ENCODE data around the gene ATP2C2. TPM values are rescaled to one million over a fixed set of nuclear protein-coding genes. Genes with fewer than 3 reads are reported as not detected.

The ATP2C2 gene
- polyA plus RNA-seq, 4 donors: 4.0 to 45.7 (median 15.6) TPM

DNA sequence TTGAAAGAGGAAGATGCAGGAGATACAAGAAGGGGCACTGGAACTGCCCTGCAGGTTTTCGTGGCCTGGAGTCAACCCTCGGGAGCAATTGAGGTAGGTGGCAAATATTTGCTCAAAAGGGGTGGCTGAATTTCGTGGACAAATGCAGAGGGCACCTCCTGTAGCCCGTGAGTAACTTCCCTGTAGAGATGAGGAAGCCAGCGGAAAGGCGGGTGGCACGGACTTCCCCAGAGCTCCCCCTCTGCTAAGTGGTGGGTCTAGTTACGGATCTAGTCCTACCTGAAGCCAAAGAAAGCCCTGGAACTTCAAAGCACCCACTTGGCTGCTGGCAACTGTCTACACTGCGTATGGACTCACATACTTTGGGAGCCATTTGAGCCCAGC, 1.0 kb upstream of the ATP2C2 start:
- peak overlapping the region in 1 of 3 donors; percentile 35 for H3K27ac ChIP-seq (ENCODE audit: low read depth in 1 of 3, low read length in 2 of 3)
- 16 to 38% (median 30%) methylated on average over 9 of the region's 9 CpGs for WGBS, 3 donors
- no peaks in the 10 kb centered on the region for H3K36me3 ChIP-seq (ENCODE audit: control insufficient read depth in 3 of 3, insufficient read depth in 2 of 3, low read depth in 1 of 3, low read length in 3 of 3)
- peak; percentile 22 to 40 for DNase-seq
- H3K27me3 ChIP-seq (ENCODE audit: control insufficient read depth in 3 of 3, insufficient read depth in 3 of 3, low read length in 3 of 3): peaks cover 0 to 17% (median 12%) of the 10 kb centered on the region in 3 donors
- no peak overlapping the region for H3K4me3 ChIP-seq (ENCODE audit: low read depth in 1 of 3, low read length in 3 of 3)
- no peak for FAIRE-seq
- H3K9me3 ChIP-seq (ENCODE audit: control insufficient read depth in 2 of 2, insufficient read depth in 1 of 2, low read depth in 1 of 2, low read length in 1 of 2): no peaks in the 10 kb centered on the region
- H3K4me1 ChIP-seq (ENCODE audit: control insufficient read depth in 3 of 3, insufficient read depth in 2 of 3, low read depth in 1 of 3, low read length in 2 of 3): peaks cover 0 to 20% (median 6%) of the 10 kb centered on the region in 3 donors

DNA sequence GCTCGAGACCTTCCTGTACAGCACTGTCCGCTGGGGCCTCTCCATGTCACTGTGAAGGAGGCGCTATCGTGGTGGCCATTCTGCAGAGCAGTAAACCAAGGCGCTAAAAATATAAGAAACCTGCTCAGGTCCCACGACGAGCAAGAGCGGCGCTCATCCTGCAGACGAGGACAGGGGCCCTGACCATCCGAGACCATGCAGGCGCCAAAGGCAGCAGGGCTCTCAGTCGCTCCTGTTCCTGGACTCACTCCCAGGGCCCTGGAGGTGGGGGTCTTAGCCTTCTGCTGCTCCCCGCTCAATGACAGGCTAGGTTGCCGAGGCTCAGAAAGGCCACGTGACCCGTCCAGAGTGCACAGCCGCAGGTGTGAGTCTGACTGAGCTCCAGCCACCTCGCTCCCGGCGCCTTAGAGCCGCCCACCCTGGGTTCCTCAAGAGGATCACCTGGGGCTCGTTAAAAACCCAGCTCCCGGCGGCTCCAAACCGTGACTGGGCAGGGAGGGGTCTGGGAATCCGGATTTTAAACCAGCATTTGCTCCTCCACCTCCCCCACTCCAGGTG, 509 bp upstream of the ATP2C2 start:
- Histone ChIP-seq H3K4me3 (ENCODE audit: low read depth in 1 of 3, low read length in 3 of 3) (peak overlapping the region in 2 of 3 donors; percentile 72 to 74), H3K27me3 (ENCODE audit: control insufficient read depth in 3 of 3, insufficient read depth in 3 of 3, low read length in 3 of 3) (peaks cover 0 to 17% (median 12%) of the 10 kb centered on the region in 3 donors), H3K9me3 (ENCODE audit: control insufficient read depth in 2 of 2, insufficient read depth in 1 of 2, low read depth in 1 of 2, low read length in 1 of 2) (no peaks in the 10 kb centered on the region), H3K4me1 (ENCODE audit: control insufficient read depth in 3 of 3, insufficient read depth in 2 of 3, low read depth in 1 of 3, low read length in 2 of 3) (peaks cover 0 to 20% (median 6%) of the 10 kb centered on the region in 3 donors), H3K36me3 (ENCODE audit: control insufficient read depth in 3 of 3, insufficient read depth in 2 of 3, low read depth in 1 of 3, low read length in 3 of 3) (no peaks in the 10 kb centered on the region), H3K27ac (ENCODE audit: low read depth in 1 of 3, low read length in 2 of 3) (peak overlapping the region; percentile 52 to 81 (median 77))
- peak in 1 of 2 donors; percentile 75 for DNase-seq
- no peak for FAIRE-seq
- WGBS, 3 donors: 7 to 23% (median 14%) methylated on average over 27 of the region's 27 CpGs

DNA sequence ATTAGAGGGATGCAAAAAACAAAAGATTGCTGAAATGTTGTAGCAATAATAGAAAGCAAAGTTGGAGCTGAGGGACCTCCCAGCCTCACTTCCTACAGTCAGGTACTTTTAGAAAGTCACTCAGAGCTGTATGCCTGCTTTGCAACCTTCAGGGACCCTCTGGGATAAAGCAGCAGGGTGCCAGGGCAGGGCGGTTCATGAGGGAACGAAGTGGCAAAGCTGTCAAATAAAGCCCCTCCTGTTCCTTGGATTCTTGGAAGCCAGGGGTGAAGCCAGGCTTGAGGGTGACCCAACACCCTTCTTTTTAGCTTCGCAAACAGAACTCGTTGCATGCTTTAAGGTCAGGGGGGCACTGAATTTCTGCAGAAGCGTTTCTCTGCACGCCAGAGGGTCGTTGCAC, 767 bp downstream of the ATP2C2 start:
- Histone ChIP-seq H3K4me3 (ENCODE audit: low read depth in 1 of 3, low read length in 3 of 3) (peak overlapping the region in 2 of 3 donors; percentile 72 to 74), H3K9me3 (ENCODE audit: control insufficient read depth in 2 of 2, insufficient read depth in 1 of 2, low read depth in 1 of 2, low read length in 1 of 2) (no peaks in the 10 kb centered on the region), H3K27me3 (ENCODE audit: control insufficient read depth in 3 of 3, insufficient read depth in 3 of 3, low read length in 3 of 3) (peaks cover 0 to 17% (median 11%) of the 10 kb centered on the region in 3 donors), H3K36me3 (ENCODE audit: control insufficient read depth in 3 of 3, insufficient read depth in 2 of 3, low read depth in 1 of 3, low read length in 3 of 3) (no peaks in the 10 kb centered on the region), H3K4me1 (ENCODE audit: control insufficient read depth in 3 of 3, insufficient read depth in 2 of 3, low read depth in 1 of 3, low read length in 2 of 3) (peaks cover 0 to 20% (median 6%) of the 10 kb centered on the region in 3 donors), H3K27ac (ENCODE audit: low read depth in 1 of 3, low read length in 2 of 3) (peak overlapping the region in 2 of 3 donors; percentile 38 to 77)
- DNase-seq (no peak), FAIRE-seq (no peak)
- WGBS, 3 donors: 12 to 33% (median 26%) methylated on average over 7 of the region's 7 CpGs

DNA sequence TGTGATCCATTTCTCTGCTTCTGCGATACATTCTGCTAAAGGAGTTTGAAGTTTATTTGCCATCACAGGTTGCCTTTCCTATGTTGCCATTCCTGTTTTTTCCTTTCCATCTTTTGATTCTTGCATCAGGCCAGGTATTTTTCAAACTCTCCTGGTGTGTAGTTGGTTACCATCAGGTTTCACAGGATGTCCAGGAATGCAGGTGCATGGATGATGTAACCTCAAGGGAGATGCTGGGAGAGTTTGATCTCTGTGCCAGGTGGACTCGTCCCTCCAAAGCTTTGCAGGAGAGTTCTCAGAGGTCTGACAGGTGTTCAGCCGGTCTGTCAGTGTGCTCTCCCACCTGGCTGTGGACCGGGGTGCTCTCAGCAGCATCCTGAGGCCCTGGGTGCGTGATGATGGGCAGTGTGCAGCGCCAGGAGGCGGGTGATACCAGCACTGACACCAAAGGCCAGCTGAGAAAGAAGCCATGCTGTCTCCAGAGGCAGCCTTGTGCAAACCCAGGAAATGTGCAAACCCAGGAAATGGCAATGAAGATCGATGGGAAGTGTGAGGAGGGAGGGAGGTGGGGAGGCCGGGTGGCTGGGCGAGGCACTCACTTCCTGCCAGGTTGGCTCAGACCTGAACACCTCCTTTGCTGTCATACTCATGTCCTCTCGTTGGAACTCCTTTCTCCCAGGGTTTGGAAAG, 1.7 kb downstream of the ATP2C2 start:
- FAIRE-seq: no peak
- WGBS, 3 donors: 16 to 40% (median 19%) methylated on average over 11 of the region's 11 CpGs
- H3K4me3 ChIP-seq (ENCODE audit: low read depth in 1 of 3, low read length in 3 of 3): no peak overlapping the region

DNA sequence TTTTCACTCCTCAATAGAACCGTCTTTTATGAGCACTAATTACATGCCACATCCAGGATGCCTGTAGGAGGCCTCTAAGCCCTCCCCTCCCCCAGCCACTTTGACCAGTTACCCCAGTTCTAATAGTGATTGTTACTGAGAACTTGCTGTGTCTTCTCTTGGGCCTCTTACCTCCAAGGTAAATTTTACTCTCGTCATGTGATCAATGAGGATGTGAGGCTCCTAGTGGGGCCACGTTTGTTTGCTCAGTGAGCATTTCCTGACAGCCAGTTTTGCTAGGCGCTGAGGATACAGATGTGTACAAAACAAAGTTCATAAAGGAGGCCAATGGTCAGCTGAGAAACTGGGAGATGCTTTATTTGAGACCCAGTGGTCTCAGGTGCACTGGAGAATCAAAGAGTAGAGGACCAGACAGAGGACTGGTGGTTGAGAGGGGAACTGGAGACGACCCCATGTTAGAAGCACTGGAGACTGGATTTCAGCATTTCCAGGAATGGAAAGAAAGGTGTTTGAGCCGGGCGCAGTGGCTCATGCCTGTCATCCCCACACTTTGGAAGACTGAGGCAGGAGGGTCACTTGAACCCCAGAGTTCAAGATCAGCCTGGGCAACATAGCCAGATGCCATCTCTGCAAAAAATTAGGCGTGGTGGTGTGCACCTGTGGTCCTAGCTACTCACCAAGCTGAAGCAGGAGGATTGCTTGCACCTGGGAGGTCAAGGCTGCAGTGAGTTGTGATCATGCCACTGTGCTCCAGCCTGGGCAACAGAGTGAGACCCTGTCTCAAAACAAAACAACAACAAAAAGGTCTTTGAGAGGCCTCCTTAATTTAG, 2.6 kb downstream of the ATP2C2 start:
- no peaks in the 10 kb centered on the region for H3K9me3 ChIP-seq (ENCODE audit: control insufficient read depth in 2 of 2, insufficient read depth in 1 of 2, low read depth in 1 of 2, low read length in 1 of 2)
- peaks cover 0 to 17% (median 9%) of the 10 kb centered on the region in 3 donors for H3K27me3 ChIP-seq (ENCODE audit: control insufficient read depth in 3 of 3, insufficient read depth in 3 of 3, low read length in 3 of 3)
- H3K36me3 ChIP-seq (ENCODE audit: control insufficient read depth in 3 of 3, insufficient read depth in 2 of 3, low read depth in 1 of 3, low read length in 3 of 3): no peaks in the 10 kb centered on the region
- 27 to 52% (median 37%) methylated on average over 8 of the region's 8 CpGs for WGBS, 3 donors
- peak overlapping the region; percentile 42 to 71 (median 65) for H3K27ac ChIP-seq (ENCODE audit: low read depth in 1 of 3, low read length in 2 of 3)
- DNase-seq (peak; percentile 59 to 82), FAIRE-seq (no peak)
- peaks cover 0 to 20% (median 6%) of the 10 kb centered on the region in 3 donors for H3K4me1 ChIP-seq (ENCODE audit: control insufficient read depth in 3 of 3, insufficient read depth in 2 of 3, low read depth in 1 of 3, low read length in 2 of 3)
- H3K4me3 ChIP-seq (ENCODE audit: low read depth in 1 of 3, low read length in 3 of 3): no peak overlapping the region

More for the DNA sequence above, 1.7 kb downstream of the ATP2C2 start:
- Histone ChIP-seq H3K36me3 (ENCODE audit: control insufficient read depth in 3 of 3, insufficient read depth in 2 of 3, low read depth in 1 of 3, low read length in 3 of 3) (no peaks in the 10 kb centered on the region), H3K27ac (ENCODE audit: low read depth in 1 of 3, low read length in 2 of 3) (peak overlapping the region; percentile 38 to 71 (median 65)), H3K4me1 (ENCODE audit: control insufficient read depth in 3 of 3, insufficient read depth in 2 of 3, low read depth in 1 of 3, low read length in 2 of 3) (peaks cover 0 to 20% (median 6%) of the 10 kb centered on the region in 3 donors), H3K9me3 (ENCODE audit: control insufficient read depth in 2 of 2, insufficient read depth in 1 of 2, low read depth in 1 of 2, low read length in 1 of 2) (no peaks in the 10 kb centered on the region), H3K27me3 (ENCODE audit: control insufficient read depth in 3 of 3, insufficient read depth in 3 of 3, low read length in 3 of 3) (peaks cover 0 to 17% (median 9%) of the 10 kb centered on the region in 3 donors)
- peak; percentile 74 to 87 for DNase-seq

DNA sequence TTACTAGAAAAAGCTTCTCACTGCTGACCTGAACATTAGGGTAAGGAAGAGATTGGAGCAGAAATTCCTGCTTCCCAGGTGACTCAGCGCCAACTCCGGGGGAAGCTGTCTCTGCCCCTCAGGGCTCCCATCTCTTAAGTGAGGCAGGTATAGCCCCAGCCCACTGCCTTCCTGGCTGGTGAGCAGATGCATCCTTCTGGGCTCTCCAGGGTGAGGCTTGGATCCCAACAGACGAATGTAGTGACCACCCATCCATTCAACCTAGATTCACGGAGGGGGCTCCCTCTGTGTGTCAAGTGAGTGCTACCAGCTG, 3.2 kb downstream of the ATP2C2 start:
- FAIRE-seq (no peak), DNase-seq (no peak)
- Histone ChIP-seq H3K9me3 (ENCODE audit: control insufficient read depth in 2 of 2, insufficient read depth in 1 of 2, low read depth in 1 of 2, low read length in 1 of 2) (no peaks in the 10 kb centered on the region), H3K36me3 (ENCODE audit: control insufficient read depth in 3 of 3, insufficient read depth in 2 of 3, low read depth in 1 of 3, low read length in 3 of 3) (no peaks in the 10 kb centered on the region), H3K4me1 (ENCODE audit: control insufficient read depth in 3 of 3, insufficient read depth in 2 of 3, low read depth in 1 of 3, low read length in 2 of 3) (peaks cover 0 to 20% (median 6%) of the 10 kb centered on the region in 3 donors), H3K4me3 (ENCODE audit: low read depth in 1 of 3, low read length in 3 of 3) (no peak overlapping the region), H3K27ac (ENCODE audit: low read depth in 1 of 3, low read length in 2 of 3) (no peak overlapping the region), H3K27me3 (ENCODE audit: control insufficient read depth in 3 of 3, insufficient read depth in 3 of 3, low read length in 3 of 3) (peaks cover 0 to 13% (median 9%) of the 10 kb centered on the region in 3 donors)
- WGBS, 3 donors: 46 to 51% (median 46%) methylated on average over 4 of the region's 4 CpGs

DNA sequence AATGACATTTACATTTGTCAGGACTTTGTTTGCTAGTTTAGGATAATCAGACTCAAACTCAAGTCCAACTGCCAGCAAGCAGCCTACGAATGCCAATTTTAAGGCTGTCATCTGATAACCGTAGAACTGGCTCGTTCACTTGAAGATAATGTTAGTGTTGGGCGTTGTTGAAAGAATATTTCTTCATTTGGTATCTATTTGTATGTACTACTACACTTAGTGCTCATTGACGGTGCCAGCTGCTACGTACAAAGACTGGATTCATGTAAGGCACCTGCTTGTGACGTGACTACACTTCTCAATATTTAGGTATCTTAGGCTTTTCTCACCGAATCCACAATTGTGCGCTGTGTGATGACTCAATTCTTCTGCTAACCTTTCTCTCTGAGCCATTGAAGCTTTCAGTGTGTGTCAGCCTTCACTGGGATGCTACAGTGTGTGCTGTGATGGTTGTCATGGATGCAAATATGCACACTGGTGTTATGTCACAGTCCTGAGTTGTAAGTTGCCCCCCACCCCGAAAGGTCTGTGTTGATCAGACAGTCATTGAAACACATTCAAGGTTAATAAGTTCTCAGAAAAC, 5.7 kb downstream of the ATP2C2 start:
- no peak for FAIRE-seq

DNA sequence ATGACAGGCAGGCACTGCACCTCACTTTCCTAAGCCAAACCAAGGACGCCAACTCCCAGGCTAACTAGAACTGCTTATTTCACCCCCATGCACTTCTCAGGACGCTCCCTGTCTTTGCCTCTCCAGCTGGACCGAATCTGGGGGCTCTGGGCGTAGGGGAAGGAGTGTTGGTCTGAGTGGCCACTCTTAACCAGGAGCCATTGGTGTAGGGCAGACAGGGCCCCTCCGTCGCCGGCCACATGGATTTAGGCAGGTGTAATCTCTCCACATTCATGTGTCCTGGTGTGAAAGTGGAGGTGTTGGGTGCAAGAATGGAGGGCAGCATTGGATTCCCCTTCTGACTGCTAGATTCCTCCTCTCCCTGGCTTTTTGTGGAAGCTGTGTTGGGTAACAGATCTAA, 9.8 kb downstream of the ATP2C2 start:
- no peak overlapping the region for H3K4me3 ChIP-seq (ENCODE audit: low read depth in 1 of 3, low read length in 3 of 3)
- 83 to 86% (median 86%) methylated on average over 7 of the region's 7 CpGs for WGBS, 3 donors
- H3K9me3 ChIP-seq (ENCODE audit: control insufficient read depth in 2 of 2, insufficient read depth in 1 of 2, low read depth in 1 of 2, low read length in 1 of 2): no peaks in the 10 kb centered on the region
- DNase-seq (no peak), FAIRE-seq (no peak)
- no peaks in the 10 kb centered on the region for H3K4me1 ChIP-seq (ENCODE audit: control insufficient read depth in 3 of 3, insufficient read depth in 2 of 3, low read depth in 1 of 3, low read length in 2 of 3)
- H3K27me3 ChIP-seq (ENCODE audit: control insufficient read depth in 3 of 3, insufficient read depth in 3 of 3, low read length in 3 of 3): no peaks in the 10 kb centered on the region
- H3K27ac ChIP-seq (ENCODE audit: low read depth in 1 of 3, low read length in 2 of 3): no peak overlapping the region
- H3K36me3 ChIP-seq (ENCODE audit: control insufficient read depth in 3 of 3, insufficient read depth in 2 of 3, low read depth in 1 of 3, low read length in 3 of 3): no peaks in the 10 kb centered on the region

More for the DNA sequence above, 5.7 kb downstream of the ATP2C2 start:
- no peak for DNase-seq
- Histone ChIP-seq H3K27ac (ENCODE audit: low read depth in 1 of 3, low read length in 2 of 3) (no peak overlapping the region), H3K36me3 (ENCODE audit: control insufficient read depth in 3 of 3, insufficient read depth in 2 of 3, low read depth in 1 of 3, low read length in 3 of 3) (no peaks in the 10 kb centered on the region), H3K27me3 (ENCODE audit: control insufficient read depth in 3 of 3, insufficient read depth in 3 of 3, low read length in 3 of 3) (peaks cover 0 to 4% (median 0%) of the 10 kb centered on the region in 3 donors), H3K9me3 (ENCODE audit: control insufficient read depth in 2 of 2, insufficient read depth in 1 of 2, low read depth in 1 of 2, low read length in 1 of 2) (no peaks in the 10 kb centered on the region), H3K4me1 (ENCODE audit: control insufficient read depth in 3 of 3, insufficient read depth in 2 of 3, low read depth in 1 of 3, low read length in 2 of 3) (peaks cover 0 to 17% (median 6%) of the 10 kb centered on the region in 3 donors), H3K4me3 (ENCODE audit: low read depth in 1 of 3, low read length in 3 of 3) (no peak overlapping the region)
- 31 to 56% (median 42%) methylated on average over 10 of the region's 10 CpGs for WGBS, 3 donors

Data from small intestine (tissue), 7 donors.